Loucy (cell line): ENCODE measurements around the gene MKRN2.

ENCODE experiments used
- H2AFZ ChIP-seq: fragments of 200-600 bp; sonication (generic); 2 replicates; pipeline ENCODE4 v1.6.0; 2016; ENCODE audit warnings: antibody characterized with exemption, mild to moderate bottlenecking, low read length, moderate library complexity
- H3F3A ChIP-seq: fragments of 200-600 bp; 2 replicates; pipeline ENCODE4 v1.6.0; 2016; ENCODE audit warnings: antibody characterized with exemption, low read depth, mild to moderate bottlenecking
- H3K27me3 ChIP-seq: fragments of 200-600 bp; sonication (generic); 2 replicates; pipeline ENCODE4 v1.6.1; 2014; ENCODE audit warnings: low read length, mild to moderate bottlenecking; ENCODE audit not compliant: insufficient read depth, poor library complexity, severe bottlenecking
- H3K36me3 ChIP-seq: fragments of 200-600 bp; sonication (generic); 2 replicates; pipeline ENCODE4 v1.6.1; 2016; ENCODE audit warnings: low read length; ENCODE audit not compliant: insufficient read depth
- H3K4me1 ChIP-seq: fragments of 200-600 bp; sonication (generic); 2 replicates; pipeline ENCODE4 v1.5.1; 2014; ENCODE audit warnings: low read length, mild to moderate bottlenecking; ENCODE audit not compliant: insufficient read depth, poor library complexity, severe bottlenecking
- H3K4me2 ChIP-seq: fragments of 200-600 bp; sonication (generic); 2 replicates; pipeline ENCODE4 v1.6.0; 2014; ENCODE audit warnings: antibody characterized with exemption, low read length, low read depth, mild to moderate bottlenecking; ENCODE audit not compliant: poor library complexity, severe bottlenecking
- H3K4me3 ChIP-seq: fragments of 200-600 bp; sonication (generic); 2 replicates; pipeline ENCODE4 v1.5.1; 2014; ENCODE audit warnings: low read length, mild to moderate bottlenecking, mixed read lengths; ENCODE audit not compliant: poor library complexity, severe bottlenecking
- H3K79me2 ChIP-seq: fragments of 200-600 bp; sonication (generic); 2 replicates; pipeline ENCODE4 v1.6.1; 2014; ENCODE audit warnings: low read length; ENCODE audit not compliant: insufficient read depth
- H3K9ac ChIP-seq: fragments of 200-600 bp; sonication (generic); 2 replicates; pipeline ENCODE4 v1.6.0; 2014; ENCODE audit warnings: mild to moderate bottlenecking, low read depth, low read length, moderate library complexity; ENCODE audit not compliant: poor library complexity, severe bottlenecking
- H3K9me2 ChIP-seq: fragments of 200-600 bp; sonication (generic); replicated peaks from 2 replicates; pipeline ENCODE4 v1.6.1; 2016; ENCODE audit warnings: low read depth, low read length, mixed read lengths
- H3K9me3 ChIP-seq: fragments of 200-600 bp; sonication (generic); 2 replicates; pipeline ENCODE4 v1.6.1; 2014; ENCODE audit warnings: mild to moderate bottlenecking, antibody characterized with exemption, low read length, low read depth; ENCODE audit not compliant: insufficient read depth
- H4K20me1 ChIP-seq: fragments of 200-600 bp; sonication (generic); 2 replicates; pipeline ENCODE4 v1.6.0; 2014; ENCODE audit warnings: antibody characterized with exemption, low read length, mild to moderate bottlenecking; ENCODE audit not compliant: insufficient read depth, poor library complexity, severe bottlenecking
- EZH2phosphoT487 ChIP-seq: fragments of 200-600 bp; IDR thresholded peaks from 2 replicates; pipeline ENCODE4 v1.6.1; 2018; ENCODE audit warnings: antibody characterized with exemption, mild to moderate bottlenecking, moderate library complexity, borderline replicate concordance
- TF ChIP-seq, protein P1 (sequence below): fragments of 200-600 bp; sonication (generic); conservative IDR thresholded peaks from 2 replicates; pipeline ENCODE4 v1.5.1; 2014; ENCODE audit warnings: mild to moderate bottlenecking, antibody characterized with exemption, low read length

Gene MKRN2

DNA sequence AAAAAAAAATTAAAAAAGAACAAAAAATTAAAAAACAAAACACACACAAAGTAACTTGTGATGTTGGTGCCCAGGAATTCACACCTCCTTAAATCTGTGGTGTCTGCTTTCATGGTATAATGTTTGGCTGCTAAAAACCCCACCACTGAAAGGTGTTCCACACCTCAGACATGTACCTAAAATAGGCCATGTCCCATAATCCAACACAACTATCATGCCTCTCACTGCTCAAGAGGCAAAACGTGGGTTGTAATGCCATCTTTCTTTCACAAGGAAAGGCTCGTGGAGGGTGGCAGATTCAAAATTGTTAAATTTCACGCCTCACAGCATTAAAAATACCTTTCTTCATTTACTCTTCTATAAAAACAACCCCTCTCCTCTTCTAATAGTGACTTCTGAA, 29.5 kb downstream of the MKRN2 start:
- TF ChIP-seq EZH2phosphoT487 = no peak
- TF ChIP-seq, protein P1, sequence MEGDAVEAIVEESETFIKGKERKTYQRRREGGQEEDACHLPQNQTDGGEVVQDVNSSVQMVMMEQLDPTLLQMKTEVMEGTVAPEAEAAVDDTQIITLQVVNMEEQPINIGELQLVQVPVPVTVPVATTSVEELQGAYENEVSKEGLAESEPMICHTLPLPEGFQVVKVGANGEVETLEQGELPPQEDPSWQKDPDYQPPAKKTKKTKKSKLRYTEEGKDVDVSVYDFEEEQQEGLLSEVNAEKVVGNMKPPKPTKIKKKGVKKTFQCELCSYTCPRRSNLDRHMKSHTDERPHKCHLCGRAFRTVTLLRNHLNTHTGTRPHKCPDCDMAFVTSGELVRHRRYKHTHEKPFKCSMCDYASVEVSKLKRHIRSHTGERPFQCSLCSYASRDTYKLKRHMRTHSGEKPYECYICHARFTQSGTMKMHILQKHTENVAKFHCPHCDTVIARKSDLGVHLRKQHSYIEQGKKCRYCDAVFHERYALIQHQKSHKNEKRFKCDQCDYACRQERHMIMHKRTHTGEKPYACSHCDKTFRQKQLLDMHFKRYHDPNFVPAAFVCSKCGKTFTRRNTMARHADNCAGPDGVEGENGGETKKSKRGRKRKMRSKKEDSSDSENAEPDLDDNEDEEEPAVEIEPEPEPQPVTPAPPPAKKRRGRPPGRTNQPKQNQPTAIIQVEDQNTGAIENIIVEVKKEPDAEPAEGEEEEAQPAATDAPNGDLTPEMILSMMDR = no peak
- no peaks in the 10 kb centered on the region for H3F3A ChIP-seq
- no peak overlapping the region for H3K4me3 ChIP-seq
- no peak overlapping the region for H2AFZ ChIP-seq
- H3K9me3 ChIP-seq = no peaks in the 10 kb centered on the region
- H3K79me2 ChIP-seq = no peaks in the 10 kb centered on the region
- no peaks in the 10 kb centered on the region for H3K9me2 ChIP-seq
- no peaks in the 10 kb centered on the region for H3K4me1 ChIP-seq
- H3K36me3 ChIP-seq = peaks cover 97% of the 10 kb centered on the region
- H3K9ac ChIP-seq = no peak overlapping the region
- no peaks in the 10 kb centered on the region for H3K27me3 ChIP-seq
- H3K4me2 ChIP-seq = no peak overlapping the region
- no peaks in the 10 kb centered on the region for H4K20me1 ChIP-seq

DNA sequence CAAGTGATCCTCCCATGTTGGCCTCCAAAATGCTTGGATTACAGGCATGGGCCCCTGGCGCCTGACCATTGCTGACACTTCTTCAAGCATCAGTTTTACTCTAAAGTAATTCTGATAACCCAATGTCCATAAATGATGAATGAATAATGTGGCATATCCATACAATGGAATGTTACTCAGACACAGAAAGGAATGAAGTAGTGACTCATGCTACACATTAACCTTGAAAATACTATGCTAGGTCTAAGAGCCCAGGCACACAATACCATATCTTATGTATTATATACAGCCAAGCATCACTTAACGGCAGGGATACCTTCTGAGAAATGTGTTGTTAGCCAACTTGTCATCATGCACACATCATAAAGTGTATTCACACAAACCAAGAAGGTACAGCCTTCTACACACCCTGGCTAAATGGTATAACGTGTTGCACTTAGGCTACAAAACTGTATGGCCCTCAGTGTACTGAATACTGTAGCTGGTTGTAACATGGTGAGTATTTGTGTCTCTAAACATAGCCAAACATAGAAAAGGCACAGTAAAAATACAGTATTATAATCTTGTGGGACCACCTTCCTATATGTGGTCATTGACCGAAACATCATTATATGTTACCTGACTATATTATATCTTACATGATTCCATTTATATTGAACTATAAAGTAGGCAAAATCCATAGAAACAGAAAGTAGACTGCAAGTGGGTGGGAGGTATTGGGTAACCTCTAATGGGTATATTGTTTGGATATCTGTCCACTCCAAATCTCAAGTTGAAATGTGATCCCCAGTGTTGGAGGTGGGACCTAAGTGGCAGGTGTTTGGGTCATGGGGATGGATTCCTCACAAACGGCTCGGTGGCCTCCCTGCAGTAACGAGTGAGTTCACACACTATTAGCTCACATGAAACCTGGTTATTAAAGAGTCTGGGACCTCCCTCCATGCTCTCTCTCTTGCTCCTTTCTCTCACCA, 31.4 kb downstream of the MKRN2 start:
- no peaks in the 10 kb centered on the region for H3K4me1 ChIP-seq
- H2AFZ ChIP-seq = no peak overlapping the region
- TF ChIP-seq, protein P1 = no peak
- TF ChIP-seq EZH2phosphoT487 = no peak
- H4K20me1 ChIP-seq = no peaks in the 10 kb centered on the region
- H3F3A ChIP-seq = no peaks in the 10 kb centered on the region
- no peaks in the 10 kb centered on the region for H3K9me2 ChIP-seq
- H3K4me3 ChIP-seq = no peak overlapping the region
- no peaks in the 10 kb centered on the region for H3K79me2 ChIP-seq
- H3K27me3 ChIP-seq = no peaks in the 10 kb centered on the region
- H3K4me2 ChIP-seq = no peak overlapping the region
- H3K9me3 ChIP-seq = no peaks in the 10 kb centered on the region
- no peak overlapping the region for H3K9ac ChIP-seq
- H3K36me3 ChIP-seq = peaks cover 90% of the 10 kb centered on the region; the same call in 1 of the 2 replicates

DNA sequence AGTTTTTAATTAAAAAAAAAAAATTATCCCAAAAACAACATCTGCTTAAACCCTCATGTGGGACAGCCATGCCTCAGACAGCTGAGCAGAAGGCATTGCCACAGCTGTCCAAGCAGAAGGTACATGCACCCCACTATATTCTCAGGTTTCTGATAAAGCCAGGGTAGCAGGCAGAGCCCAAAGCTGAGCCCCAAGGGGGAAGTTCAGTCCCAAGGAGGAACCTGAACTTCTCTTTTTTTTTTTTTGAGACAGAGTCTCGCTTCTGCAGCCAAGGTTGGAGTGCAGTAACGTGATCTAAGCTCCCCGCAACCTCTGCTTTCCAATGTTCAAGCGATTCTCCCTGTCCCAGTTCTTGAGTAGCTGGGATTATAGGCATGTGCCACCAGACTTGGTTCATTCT, 33.2 kb downstream of the MKRN2 start:
- Histone ChIP-seq H3K9me2 (no peaks in the 10 kb centered on the region), H3K36me3 (peaks cover 90% of the 10 kb centered on the region; the same call in 1 of the 2 replicates), H4K20me1 (no peaks in the 10 kb centered on the region), H3F3A (no peaks in the 10 kb centered on the region), H2AFZ (no peak overlapping the region), H3K27me3 (no peaks in the 10 kb centered on the region), H3K4me1 (no peaks in the 10 kb centered on the region), H3K79me2 (no peaks in the 10 kb centered on the region), H3K4me3 (no peak overlapping the region), H3K4me2 (no peak overlapping the region), H3K9ac (no peak overlapping the region), H3K9me3 (no peaks in the 10 kb centered on the region)
- TF ChIP-seq, protein P1 = no peak
- TF ChIP-seq EZH2phosphoT487 = no peak
